HepG2 (cell line): Measurements from ENCODE around the gene PKLR. TPM values are rescaled to one million over a fixed set of nuclear protein-coding genes. Genes with fewer than 3 reads are reported as not detected.

Experiments
- AGO1 ChIP-seq: fragments of 200-400 bp; formaldehyde crosslinking; IDR thresholded peaks from 2 replicates; pipeline ENCODE4 v1.6.1; 2017; ENCODE audit warnings: mild to moderate bottlenecking, low read depth, low read length, moderate library complexity; ENCODE audit not compliant: poor library complexity, severe bottlenecking
- KLF16 ChIP-seq, 2 experiments: sonication (generic) in 1 of 2; formaldehyde crosslinking in 1 of 2; IDR thresholded peaks; 2 replicates each; pipeline versions ENCODE4 v1.6.1 to v1.8.0; 2016 to 2023; ENCODE audit warnings: missing genetic modification reagents in 2 of 2, missing compliant biosample characterization in 1 of 2
- MAF1 ChIP-seq: sonication (generic); formaldehyde crosslinking; IDR thresholded peaks from 2 replicates; pipeline ENCODE4 v1.5.0; 2020; ENCODE audit warnings: missing genetic modification reagents, borderline replicate concordance
- NFE2 ChIP-seq: sonication (generic); formaldehyde crosslinking; IDR thresholded peaks from 2 replicates; pipeline ENCODE4 v1.4.0; 2020; ENCODE audit warnings: missing genetic modification reagents
- SMYD3 ChIP-seq: sonication (generic); formaldehyde crosslinking; IDR thresholded peaks from 2 replicates; pipeline ENCODE4 v1.8.1; 2023; ENCODE audit warnings: mild to moderate bottlenecking, missing genetic modification reagents
- TBL1XR1 ChIP-seq: fragments of 150-350 bp; IDR thresholded peaks from 2 replicates; pipeline ENCODE4 v1.6.1; 2014; ENCODE audit warnings: borderline replicate concordance, low read length; ENCODE audit not compliant: partially characterized antibody
- TBP ChIP-seq: sonication (generic); formaldehyde crosslinking; IDR thresholded peaks from 2 replicates; pipeline ENCODE4 v1.5.0; 2020; ENCODE audit warnings: missing genetic modification reagents
- TMF1 ChIP-seq: sonication (generic); formaldehyde crosslinking; IDR thresholded peaks from 2 replicates; pipeline ENCODE4 v1.8.1; 2022; ENCODE audit warnings: low read depth, missing genetic modification reagents
- ZMYM4 ChIP-seq: sonication (generic); formaldehyde crosslinking; IDR thresholded peaks from 2 replicates; pipeline ENCODE4 v1.8.1; 2023; ENCODE audit warnings: mild to moderate bottlenecking, missing genetic modification reagents
- ZNF10 ChIP-seq: sonication (generic); formaldehyde crosslinking; IDR thresholded peaks from 2 replicates; pipeline ENCODE4 v1.4.0; 2020; ENCODE audit warnings: mild to moderate bottlenecking, low read depth, missing genetic modification reagents, borderline replicate concordance
- ZNF557 ChIP-seq: sonication (generic); formaldehyde crosslinking; IDR thresholded peaks from 2 replicates; pipeline ENCODE4 v1.4.0; 2020; ENCODE audit warnings: missing genetic modification reagents
- ZSCAN20 ChIP-seq: sonication (generic); formaldehyde crosslinking; IDR thresholded peaks from 2 replicates; pipeline ENCODE4 v1.4.0; 2020; ENCODE audit warnings: missing genetic modification reagents, mild to moderate bottlenecking, borderline replicate concordance
- ZSCAN30 ChIP-seq: sonication (generic); formaldehyde crosslinking; IDR thresholded peaks from 2 replicates; pipeline ENCODE4 v1.5.0; 2020; ENCODE audit warnings: mild to moderate bottlenecking, missing genetic modification reagents
- polyA plus RNA-seq, 8 experiments: library from polyadenylated mRNA; depleted of rRNA in 3 of 8; stranded (reverse) in 7 of 8; unstranded in 1 of 8; fragments of >200 nt; fragmentation: Illumina TruSeq in 4 of 8; extraction: Trizol in 4 of 8; gene quantifications; 2 replicates each; pipeline versions ENCODE4 v1.2.1 to v1.2.3, GENCODE V29; 2011 to 2016; ENCODE audit warnings: low read depth in 4 of 8, missing spikeins in 1 of 8, mixed read lengths in 1 of 8; ENCODE audit not compliant: insufficient read depth in 1 of 8
- total RNA-seq, 5 experiments: library from RNA; depleted of rRNA; stranded (reverse); fragments of >200 nt; fragmentation: Illumina TruSeq; extraction: Trizol; gene quantifications; 2 replicates each; pipeline ENCODE4 v1.2.3, GENCODE V29; 2016; ENCODE audit warnings: low read depth in 1 of 5
- TF ChIP-seq, protein P1 (sequence below): sonication (generic); formaldehyde crosslinking; IDR thresholded peaks from 2 replicates; pipeline ENCODE4 v1.9.0; 2022; ENCODE audit warnings: missing genetic modification reagents, mild to moderate bottlenecking, borderline replicate concordance
- TF ChIP-seq, protein P2 (sequence below): sonication (generic); formaldehyde crosslinking; IDR thresholded peaks from 2 replicates; pipeline ENCODE4 v1.5.1; 2020; ENCODE audit warnings: missing genetic modification reagents, mild to moderate bottlenecking, borderline replicate concordance
- TF ChIP-seq, protein P3 (sequence below): sonication (generic); formaldehyde crosslinking; IDR thresholded peaks from 2 replicates; pipeline ENCODE4 v1.4.0; 2020; ENCODE audit warnings: missing genetic modification reagents
- TF ChIP-seq, protein P4 (sequence below): sonication (generic); formaldehyde crosslinking; IDR thresholded peaks from 2 replicates; pipeline ENCODE4 v1.8.0; 2022; ENCODE audit warnings: missing genetic modification reagents, low read depth, mild to moderate bottlenecking, borderline replicate concordance
- TF ChIP-seq, protein P5 (sequence below): sonication (generic); formaldehyde crosslinking; IDR thresholded peaks from 2 replicates; pipeline ENCODE4 v1.5.0; 2020; ENCODE audit warnings: mild to moderate bottlenecking, low read depth, missing genetic modification reagents, borderline replicate concordance
- TF ChIP-seq, protein P6 (sequence below): sonication (generic); IDR thresholded peaks from 2 replicates; pipeline ENCODE4 v1.6.1; 2016; ENCODE audit warnings: low read depth, borderline replicate concordance

Gene PKLR
- total and polyA plus RNA-seq, 2 of the 13 experiments (the other 11 are each of a cell fraction or from before 2014, with no cell fraction given), result 10.3 to 29.3 TPM

DNA sequence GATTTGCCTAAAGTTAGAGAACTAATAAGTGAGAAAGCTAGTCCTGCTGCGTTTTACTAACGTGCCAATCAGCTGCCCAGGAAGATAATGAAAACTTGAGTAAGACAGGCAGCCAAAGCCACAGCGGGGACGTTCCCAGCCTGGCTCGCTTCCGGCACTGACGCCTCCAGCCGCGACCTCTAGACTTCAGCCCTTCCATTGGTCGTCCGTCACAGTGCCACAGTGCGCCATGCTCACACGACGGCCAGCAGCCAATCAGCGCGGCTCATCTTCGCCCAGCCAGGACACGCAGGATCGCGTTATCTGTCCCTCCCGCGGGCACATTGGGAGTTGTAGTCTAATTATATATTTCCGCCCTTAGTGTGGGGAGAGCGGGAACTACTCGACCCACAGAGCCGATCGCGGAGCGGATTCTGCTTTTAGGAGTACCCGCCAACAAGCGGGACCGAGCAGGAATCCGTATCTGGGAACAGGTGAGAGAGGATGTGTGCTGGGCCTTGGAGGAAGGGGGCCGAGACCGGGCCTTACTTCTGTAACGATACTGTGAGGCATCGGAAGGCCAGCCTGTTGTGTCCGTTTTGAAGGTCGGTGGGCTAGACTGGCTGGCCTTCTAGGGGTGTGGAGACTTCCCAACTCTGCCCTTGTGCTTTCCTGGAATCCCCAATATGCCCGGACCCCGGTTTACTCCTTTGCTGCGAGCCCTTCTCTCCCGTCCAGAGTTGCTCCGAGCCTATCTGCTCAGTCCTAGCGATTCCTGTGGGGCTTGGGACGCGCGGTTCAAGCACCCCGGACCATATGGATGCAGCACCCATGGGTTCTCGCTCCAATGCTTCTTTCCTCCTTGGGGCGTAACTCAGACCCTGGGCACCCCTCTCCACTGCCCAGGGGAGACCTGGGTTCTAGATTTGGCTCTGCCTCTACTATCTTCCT is 7.5 kb upstream of the PKLR start, which contains the start of gene FDPS (continued):
- TF ChIP-seq AGO1, result no peak
- TF ChIP-seq ZMYM4 (CRISPR knock-in tag), result peak; percentile 77
- TF ChIP-seq TBL1XR1, result no peak
- TF ChIP-seq, protein P1, sequence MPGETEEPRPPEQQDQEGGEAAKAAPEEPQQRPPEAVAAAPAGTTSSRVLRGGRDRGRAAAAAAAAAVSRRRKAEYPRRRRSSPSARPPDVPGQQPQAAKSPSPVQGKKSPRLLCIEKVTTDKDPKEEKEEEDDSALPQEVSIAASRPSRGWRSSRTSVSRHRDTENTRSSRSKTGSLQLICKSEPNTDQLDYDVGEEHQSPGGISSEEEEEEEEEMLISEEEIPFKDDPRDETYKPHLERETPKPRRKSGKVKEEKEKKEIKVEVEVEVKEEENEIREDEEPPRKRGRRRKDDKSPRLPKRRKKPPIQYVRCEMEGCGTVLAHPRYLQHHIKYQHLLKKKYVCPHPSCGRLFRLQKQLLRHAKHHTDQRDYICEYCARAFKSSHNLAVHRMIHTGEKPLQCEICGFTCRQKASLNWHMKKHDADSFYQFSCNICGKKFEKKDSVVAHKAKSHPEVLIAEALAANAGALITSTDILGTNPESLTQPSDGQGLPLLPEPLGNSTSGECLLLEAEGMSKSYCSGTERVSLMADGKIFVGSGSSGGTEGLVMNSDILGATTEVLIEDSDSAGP, result peak; percentile 75
- TF ChIP-seq, protein P2, sequence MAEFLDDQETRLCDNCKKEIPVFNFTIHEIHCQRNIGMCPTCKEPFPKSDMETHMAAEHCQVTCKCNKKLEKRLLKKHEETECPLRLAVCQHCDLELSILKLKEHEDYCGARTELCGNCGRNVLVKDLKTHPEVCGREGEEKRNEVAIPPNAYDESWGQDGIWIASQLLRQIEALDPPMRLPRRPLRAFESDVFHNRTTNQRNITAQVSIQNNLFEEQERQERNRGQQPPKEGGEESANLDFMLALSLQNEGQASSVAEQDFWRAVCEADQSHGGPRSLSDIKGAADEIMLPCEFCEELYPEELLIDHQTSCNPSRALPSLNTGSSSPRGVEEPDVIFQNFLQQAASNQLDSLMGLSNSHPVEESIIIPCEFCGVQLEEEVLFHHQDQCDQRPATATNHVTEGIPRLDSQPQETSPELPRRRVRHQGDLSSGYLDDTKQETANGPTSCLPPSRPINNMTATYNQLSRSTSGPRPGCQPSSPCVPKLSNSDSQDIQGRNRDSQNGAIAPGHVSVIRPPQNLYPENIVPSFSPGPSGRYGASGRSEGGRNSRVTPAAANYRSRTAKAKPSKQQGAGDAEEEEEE, result peak; percentile 36; the same call in 1 of the 2 replicates
- TF ChIP-seq, protein P3, sequence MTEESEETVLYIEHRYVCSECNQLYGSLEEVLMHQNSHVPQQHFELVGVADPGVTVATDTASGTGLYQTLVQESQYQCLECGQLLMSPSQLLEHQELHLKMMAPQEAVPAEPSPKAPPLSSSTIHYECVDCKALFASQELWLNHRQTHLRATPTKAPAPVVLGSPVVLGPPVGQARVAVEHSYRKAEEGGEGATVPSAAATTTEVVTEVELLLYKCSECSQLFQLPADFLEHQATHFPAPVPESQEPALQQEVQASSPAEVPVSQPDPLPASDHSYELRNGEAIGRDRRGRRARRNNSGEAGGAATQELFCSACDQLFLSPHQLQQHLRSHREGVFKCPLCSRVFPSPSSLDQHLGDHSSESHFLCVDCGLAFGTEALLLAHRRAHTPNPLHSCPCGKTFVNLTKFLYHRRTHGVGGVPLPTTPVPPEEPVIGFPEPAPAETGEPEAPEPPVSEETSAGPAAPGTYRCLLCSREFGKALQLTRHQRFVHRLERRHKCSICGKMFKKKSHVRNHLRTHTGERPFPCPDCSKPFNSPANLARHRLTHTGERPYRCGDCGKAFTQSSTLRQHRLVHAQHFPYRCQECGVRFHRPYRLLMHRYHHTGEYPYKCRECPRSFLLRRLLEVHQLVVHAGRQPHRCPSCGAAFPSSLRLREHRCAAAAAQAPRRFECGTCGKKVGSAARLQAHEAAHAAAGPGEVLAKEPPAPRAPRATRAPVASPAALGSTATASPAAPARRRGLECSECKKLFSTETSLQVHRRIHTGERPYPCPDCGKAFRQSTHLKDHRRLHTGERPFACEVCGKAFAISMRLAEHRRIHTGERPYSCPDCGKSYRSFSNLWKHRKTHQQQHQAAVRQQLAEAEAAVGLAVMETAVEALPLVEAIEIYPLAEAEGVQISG (CRISPR knock-in tag), result peak; percentile 75
- TF ChIP-seq, protein P4, sequence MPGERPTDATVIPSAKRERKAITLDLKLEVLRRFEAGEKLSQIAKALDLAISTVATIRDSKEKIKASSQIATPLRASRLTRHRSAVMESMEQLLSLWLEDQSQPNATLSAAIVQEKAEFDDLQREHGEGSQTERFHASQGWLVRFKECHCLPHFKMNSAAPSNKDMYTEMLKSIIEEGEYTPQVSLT, result no peak
- TF ChIP-seq KLF16 (CRISPR knock-in tag; IDR thresholded peaks at IDR 0.05), result peak in 1 of 2 experiments; percentile 34; a peak in 1 of 4 replicates
- 0 out of 2 replicates have a peak, but pooled peaks have one; percentile 67 for TF ChIP-seq ZNF557 (CRISPR knock-in tag)
- 0 out of 2 replicates have a peak, but pooled peaks have one; percentile 38 for TF ChIP-seq TMF1 (CRISPR knock-in tag)
- TF ChIP-seq NFE2 (CRISPR knock-in tag), result no peak
- 0 out of 2 replicates have a peak, but pooled peaks have one; percentile 25 for TF ChIP-seq MAF1 (CRISPR knock-in tag)
- TF ChIP-seq ZSCAN30 (CRISPR knock-in tag), result peak; percentile 86; the same call in 1 of the 2 replicates
- TF ChIP-seq, protein P5, sequence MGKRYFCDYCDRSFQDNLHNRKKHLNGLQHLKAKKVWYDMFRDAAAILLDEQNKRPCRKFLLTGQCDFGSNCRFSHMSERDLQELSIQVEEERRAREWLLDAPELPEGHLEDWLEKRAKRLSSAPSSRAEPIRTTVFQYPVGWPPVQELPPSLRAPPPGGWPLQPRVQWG (CRISPR knock-in tag), result no peak
- TF ChIP-seq, protein P6, sequence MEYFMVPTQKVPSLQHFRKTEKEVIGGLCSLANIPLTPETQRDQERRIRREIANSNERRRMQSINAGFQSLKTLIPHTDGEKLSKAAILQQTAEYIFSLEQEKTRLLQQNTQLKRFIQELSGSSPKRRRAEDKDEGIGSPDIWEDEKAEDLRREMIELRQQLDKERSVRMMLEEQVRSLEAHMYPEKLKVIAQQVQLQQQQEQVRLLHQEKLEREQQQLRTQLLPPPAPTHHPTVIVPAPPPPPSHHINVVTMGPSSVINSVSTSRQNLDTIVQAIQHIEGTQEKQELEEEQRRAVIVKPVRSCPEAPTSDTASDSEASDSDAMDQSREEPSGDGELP, result peak; percentile 79; the same call in 1 of the 2 replicates
- TF ChIP-seq TBP (CRISPR knock-in tag), result no peak
- no peak for TF ChIP-seq SMYD3 (CRISPR knock-in tag)
- no peak for TF ChIP-seq ZNF10 (CRISPR knock-in tag)
- no peak for TF ChIP-seq ZSCAN20 (CRISPR knock-in tag)
